Measurements from ENCODE around the gene LRRC46. TPM values are rescaled to one million over a fixed set of nuclear protein-coding genes. Genes with fewer than 3 reads are reported as not detected.

The LRRC46 gene
- total RNA-seq, 1 donor from 2014 or later, result 0.63 TPM

DNA sequence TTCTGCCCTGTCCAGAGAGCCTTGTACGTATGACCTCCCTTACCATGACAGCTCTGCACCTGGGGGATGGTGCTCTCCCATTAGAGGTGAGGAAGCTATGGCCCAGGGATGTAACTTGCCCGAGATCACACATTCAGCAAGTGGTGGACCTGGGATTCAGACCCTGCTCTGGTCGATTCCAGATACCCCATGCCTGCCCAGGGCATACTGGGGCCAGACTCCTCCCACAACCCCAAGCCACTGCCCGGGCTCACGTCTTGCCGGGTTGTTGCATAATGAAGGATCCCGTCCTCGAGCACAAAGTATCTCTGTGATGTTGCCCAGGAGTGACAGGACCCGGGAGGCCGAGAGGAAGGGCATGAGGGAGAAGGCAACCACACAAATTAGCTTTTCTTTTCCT lies 12.0 kb upstream of the LRRC46 start:
- TF ChIP-seq, protein P1, sequence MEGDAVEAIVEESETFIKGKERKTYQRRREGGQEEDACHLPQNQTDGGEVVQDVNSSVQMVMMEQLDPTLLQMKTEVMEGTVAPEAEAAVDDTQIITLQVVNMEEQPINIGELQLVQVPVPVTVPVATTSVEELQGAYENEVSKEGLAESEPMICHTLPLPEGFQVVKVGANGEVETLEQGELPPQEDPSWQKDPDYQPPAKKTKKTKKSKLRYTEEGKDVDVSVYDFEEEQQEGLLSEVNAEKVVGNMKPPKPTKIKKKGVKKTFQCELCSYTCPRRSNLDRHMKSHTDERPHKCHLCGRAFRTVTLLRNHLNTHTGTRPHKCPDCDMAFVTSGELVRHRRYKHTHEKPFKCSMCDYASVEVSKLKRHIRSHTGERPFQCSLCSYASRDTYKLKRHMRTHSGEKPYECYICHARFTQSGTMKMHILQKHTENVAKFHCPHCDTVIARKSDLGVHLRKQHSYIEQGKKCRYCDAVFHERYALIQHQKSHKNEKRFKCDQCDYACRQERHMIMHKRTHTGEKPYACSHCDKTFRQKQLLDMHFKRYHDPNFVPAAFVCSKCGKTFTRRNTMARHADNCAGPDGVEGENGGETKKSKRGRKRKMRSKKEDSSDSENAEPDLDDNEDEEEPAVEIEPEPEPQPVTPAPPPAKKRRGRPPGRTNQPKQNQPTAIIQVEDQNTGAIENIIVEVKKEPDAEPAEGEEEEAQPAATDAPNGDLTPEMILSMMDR (IDR thresholded peaks at IDR 0.05; ENCODE audit: borderline replicate concordance), result no peak
- no peak for DNase-seq
- H3K4me1 ChIP-seq, result peaks cover 27% of the 10 kb centered on the region
- intact Hi-C loops (cut with micrococcal nuclease), result no loop called here
- H3K36me3 ChIP-seq, result peaks cover 62% of the 10 kb centered on the region
- no peak overlapping the region for H3K4me3 ChIP-seq
- H3K27ac ChIP-seq (replicated peaks), result no peak overlapping the region
- H3K27me3 ChIP-seq (ENCODE audit: low read depth), result no peaks in the 10 kb centered on the region
- H3K9me3 ChIP-seq (replicated peaks), result no peaks in the 10 kb centered on the region

DNA sequence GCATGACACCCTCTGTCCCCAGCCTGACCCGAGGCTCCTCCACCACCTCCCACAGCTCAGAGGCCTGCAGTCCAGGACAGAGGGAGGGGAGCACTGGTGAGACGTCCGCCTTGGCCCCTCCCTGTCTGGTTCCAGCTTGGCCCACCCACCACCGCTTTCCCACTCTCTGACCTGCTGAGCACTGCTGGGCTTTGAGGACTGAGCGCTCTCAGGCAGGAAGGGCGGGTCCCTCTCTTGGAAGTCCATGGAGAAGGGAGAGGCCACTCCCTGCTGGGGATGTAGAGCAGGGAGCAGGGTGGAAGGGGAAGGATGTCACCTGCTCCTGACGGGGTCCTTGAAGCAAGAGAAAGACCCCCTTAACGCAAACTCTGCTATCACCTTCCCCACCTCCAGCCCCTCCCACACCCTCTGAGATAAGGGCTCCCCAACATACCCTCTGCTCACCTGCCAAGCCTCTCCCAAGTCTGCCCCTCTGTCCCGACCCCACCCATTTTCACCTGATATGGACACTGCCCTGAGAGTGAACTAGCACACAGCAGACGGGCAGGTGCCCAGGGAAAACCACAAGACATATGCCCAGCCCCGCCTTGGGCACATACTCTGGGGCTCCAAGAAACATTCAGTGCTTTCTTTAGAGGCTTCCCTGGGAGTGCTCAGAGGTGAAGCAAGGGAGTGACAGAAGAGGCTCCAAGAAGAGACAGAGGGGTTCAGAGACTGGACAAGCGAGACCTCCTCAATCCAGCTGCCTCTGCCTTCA lies 11.3 kb upstream of the LRRC46 start:
- H3K9me3 ChIP-seq (replicated peaks), result no peaks in the 10 kb centered on the region
- DNase-seq, result no peak
- H3K27me3 ChIP-seq (ENCODE audit: low read depth), result no peaks in the 10 kb centered on the region
- H3K4me1 ChIP-seq, result peaks cover 27% of the 10 kb centered on the region
- TF ChIP-seq, protein P1 (IDR thresholded peaks at IDR 0.05; ENCODE audit: borderline replicate concordance), result no peak
- H3K4me3 ChIP-seq, result peak overlapping the region; percentile 82
- no peak overlapping the region for H3K27ac ChIP-seq (replicated peaks)
- peaks cover 61% of the 10 kb centered on the region for H3K36me3 ChIP-seq
- intact Hi-C loops (cut with micrococcal nuclease), result no loop called here

DNA sequence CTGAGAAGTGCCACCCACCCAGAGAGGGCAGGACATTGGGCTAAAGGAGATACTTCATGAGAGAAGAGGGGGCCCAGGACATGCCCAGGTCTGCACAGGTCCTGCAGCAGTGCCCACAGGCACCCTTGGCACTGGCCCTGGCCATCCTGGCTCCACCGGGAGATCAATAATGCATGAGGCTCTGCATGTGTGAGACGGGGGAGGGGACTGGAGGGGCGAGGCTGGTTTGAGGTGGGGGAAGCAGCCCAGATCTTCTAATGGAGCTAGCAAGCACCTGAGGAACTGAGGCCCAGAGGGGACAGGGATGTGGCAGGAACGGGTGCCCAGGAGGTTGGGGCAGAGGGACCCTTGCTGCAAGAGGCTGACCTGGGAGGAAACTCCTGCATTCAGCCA lies 10.4 kb upstream of the LRRC46 start:
- intact Hi-C loops (cut with micrococcal nuclease), result no loop called here
- TF ChIP-seq, protein P1 (IDR thresholded peaks at IDR 0.05; ENCODE audit: borderline replicate concordance), result no peak
- Histone ChIP-seq H3K9me3 (replicated peaks) (no peaks in the 10 kb centered on the region), H3K4me3 (peak overlapping the region; percentile 82), H3K4me1 (peaks cover 27% of the 10 kb centered on the region), H3K27ac (replicated peaks) (peak overlapping the region; percentile 66), H3K36me3 (peaks cover 61% of the 10 kb centered on the region), H3K27me3 (ENCODE audit: low read depth) (no peaks in the 10 kb centered on the region)
- no peak for DNase-seq

DNA sequence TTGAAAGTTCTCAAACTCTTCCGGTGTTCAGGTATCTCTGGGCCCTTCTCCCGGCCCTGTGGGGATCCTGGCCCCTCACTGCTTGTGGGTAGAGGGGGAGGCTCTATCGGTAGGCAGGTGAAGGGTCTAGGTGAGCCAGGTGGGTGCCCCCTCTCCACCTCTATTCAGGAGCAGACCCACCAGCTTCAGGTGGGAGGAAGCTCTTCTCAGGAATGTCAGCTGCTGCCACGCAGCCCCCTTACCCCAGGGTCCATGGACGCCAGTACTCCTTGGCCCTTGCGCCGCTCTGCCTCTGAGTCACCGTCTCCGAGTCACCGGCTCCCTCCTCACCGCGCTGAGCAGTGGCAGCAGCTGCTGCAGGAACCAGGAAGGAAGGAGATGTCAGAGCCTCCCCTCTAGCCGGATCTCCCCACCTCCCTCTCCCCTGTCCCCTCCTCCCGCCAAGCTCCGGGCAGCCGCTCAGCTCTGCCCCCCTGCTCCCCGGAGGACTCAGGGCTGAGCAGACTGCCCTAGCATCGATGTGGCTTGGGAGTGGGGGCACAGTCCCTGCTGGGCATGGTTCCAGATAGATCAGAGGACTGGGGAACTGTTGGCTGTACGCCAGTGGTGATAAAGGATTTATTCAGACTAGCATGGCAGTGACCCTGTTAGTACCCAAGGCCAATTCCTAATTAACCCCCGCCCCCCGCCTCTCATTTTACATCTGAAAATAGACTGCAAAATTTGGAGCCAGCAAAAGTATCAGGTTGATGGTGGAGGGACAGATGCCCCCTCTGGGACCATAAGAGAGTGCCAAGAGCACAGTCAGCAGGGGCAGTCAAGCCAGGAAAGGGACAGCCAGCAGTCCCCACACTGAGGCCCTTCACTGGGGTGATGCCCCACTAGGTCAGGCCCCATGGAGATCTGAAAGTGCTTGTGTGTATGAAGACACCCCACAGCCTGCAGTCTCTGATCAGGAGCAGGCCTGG lies 9.8 kb upstream of the LRRC46 start, which contains the start of gene OSBPL7:
Gene OSBPL7, minus strand, starts transcription at position 371 of the 968 bp plus-strand sequence. CDS start 1,516 bp downstream, outside the sequence.
- peaks cover 27% of the 10 kb centered on the region for H3K4me1 ChIP-seq
- intact Hi-C loops (cut with micrococcal nuclease), result no loop called here
- no peaks in the 10 kb centered on the region for H3K9me3 ChIP-seq (replicated peaks)
- TF ChIP-seq, protein P1 (IDR thresholded peaks at IDR 0.05; ENCODE audit: borderline replicate concordance), result no peak
- peak; percentile 60 for DNase-seq
- peaks cover 61% of the 10 kb centered on the region for H3K36me3 ChIP-seq
- H3K4me3 ChIP-seq, result peak within 1 kb of the TSS; percentile 82
- H3K27me3 ChIP-seq (ENCODE audit: low read depth), result no peaks in the 10 kb centered on the region
- peak within 1 kb of the TSS; percentile 66 for H3K27ac ChIP-seq (replicated peaks)

DNA sequence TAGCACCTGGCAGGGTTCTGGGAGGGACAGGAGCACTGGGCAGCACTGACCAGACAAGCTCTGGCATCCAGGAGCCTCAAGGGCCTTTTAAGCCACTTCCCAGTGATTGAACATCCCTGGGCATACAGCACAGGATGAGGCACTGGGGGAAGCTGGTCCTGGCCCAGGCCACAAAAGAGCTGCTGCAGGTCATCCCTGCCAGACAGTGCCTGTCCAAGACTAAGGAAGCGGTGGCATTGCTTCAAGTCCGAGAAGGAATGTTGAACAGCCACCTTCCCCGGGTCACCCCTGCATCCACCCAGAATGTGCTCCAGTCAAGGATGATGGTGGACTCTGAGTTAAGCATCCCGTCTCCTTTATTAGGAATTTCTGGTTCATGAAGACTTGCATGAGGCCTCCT lies 8.7 kb upstream of the LRRC46 start:
- Histone ChIP-seq H3K9me3 (replicated peaks) (no peaks in the 10 kb centered on the region), H3K4me3 (no peak overlapping the region), H3K36me3 (peaks cover 61% of the 10 kb centered on the region), H3K4me1 (peaks cover 27% of the 10 kb centered on the region), H3K27ac (replicated peaks) (no peak overlapping the region), H3K27me3 (ENCODE audit: low read depth) (no peaks in the 10 kb centered on the region)
- DNase-seq, result no peak
- TF ChIP-seq, protein P1 (IDR thresholded peaks at IDR 0.05; ENCODE audit: borderline replicate concordance), result no peak
- intact Hi-C loops (cut with micrococcal nuclease), result no loop called here
